GM21619 (cell line): ENCODE results near the gene SPOCK3.
A peak's percentile ranks its signal among the peaks of the same experiment; 100 is the strongest.

Source experiments
- ATAC-seq: cut with Tn5 transposase; IDR thresholded peaks from one replicate; pipeline ENCODE4 v1.9.1; 2021; ENCODE audit not compliant: unreplicated experiment

Gene SPOCK3

DNA sequence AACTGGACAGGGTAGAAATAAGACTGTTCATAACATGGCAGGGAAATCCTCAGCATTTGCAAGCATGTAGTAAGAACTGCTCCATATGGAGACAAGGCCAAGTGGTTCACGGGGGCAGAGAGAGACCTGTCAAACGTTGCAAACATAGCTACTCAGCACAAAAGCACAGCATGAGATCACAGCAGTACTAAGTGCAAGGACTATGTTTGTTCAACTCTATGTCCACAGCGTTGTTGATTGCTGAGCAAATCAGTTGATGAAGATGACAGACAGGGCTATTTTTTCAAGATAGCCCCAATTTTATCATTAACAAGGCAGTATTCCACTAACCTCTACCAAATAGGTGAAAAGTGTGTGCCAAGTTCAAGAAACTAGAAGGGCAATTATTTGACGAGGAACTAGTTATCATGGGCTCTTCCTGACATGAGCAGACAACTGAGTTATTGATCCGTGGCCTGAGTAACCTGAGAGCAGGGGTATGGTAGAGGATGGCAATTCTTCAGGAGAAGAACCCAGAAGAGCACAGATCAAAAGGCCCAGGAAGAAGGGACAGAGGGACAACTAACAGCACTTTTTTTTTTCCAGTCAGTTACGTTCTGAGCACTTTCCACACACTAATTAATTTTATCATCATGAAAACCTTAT is 57.4 kb downstream of the SPOCK3 start:
- ATAC-seq: no peak

- no peak for ATAC-seq
These were observed 62.4 kb downstream of the SPOCK3 start for GRCh38 chr4:167171928-167172327.

DNA sequence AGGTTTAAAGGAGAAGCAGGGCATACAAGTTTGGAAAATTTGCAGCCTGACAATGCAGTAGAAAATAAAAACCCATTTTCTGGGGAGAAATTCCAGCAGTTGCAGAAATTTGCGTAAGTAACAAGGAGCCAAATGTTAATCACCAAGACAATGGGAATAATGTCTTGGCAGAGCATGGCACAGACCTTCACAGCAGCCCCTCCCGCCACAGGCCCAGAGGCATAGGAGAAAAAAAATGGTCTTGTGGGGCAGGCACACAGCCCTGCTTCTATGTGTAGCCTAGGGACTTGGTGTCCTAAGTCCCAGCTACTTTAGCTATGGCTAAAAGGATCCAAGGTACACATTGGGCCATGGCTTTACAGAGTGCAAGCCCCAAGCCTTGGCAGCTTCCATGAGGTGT is 65.7 kb downstream of the SPOCK3 start:
- no peak for ATAC-seq

- ATAC-seq: no peak
These were observed 83.7 kb downstream of the SPOCK3 start for GRCh38 chr4:167150587-167150986.

GRCh38 chr4:167144605-167145004 is 89.7 kb downstream of the SPOCK3 start:
- ATAC-seq: no peak

DNA sequence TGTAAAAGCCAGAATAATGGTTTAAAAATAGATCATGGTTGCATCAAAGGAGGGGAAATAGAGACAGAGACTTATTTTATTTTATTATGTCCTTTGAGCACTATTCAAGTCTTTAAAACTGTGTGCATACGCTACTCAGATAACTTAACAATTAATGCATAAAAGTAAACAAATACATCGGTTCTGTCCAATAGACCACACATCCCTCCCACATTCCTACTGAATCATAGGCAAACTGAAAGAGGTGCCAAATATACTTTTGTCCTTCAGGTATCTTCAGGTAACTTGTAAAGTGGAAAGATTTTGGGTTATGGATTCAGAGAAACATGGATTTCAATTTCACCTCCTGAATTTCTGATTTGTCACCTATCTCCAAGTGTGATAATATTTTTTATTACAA is 91.3 kb downstream of the SPOCK3 start:
- ATAC-seq: no peak

- ATAC-seq: no peak
These were observed 98.0 kb downstream of the SPOCK3 start for GRCh38 chr4:167136270-167136669.

GRCh38 chr4:167129146-167129545 is 105.1 kb downstream of the SPOCK3 start:
- no peak for ATAC-seq

DNA sequence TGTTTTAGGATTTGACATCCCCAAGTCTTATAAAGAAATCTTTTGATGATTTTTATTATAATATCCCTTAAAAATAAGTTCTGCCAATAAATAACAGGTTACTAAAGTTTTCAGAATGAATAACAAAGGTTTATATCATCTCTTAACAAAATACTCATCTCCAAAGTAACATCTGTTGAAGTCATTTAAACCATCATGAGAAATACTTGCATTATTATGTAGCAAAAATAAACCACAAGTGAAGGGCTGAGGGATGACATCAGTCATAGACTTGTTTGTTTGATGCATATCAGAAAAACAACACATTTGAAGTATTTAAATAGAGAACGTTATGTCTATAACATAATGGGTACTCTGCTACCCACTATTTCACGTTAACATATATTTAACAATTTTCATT is 114.9 kb downstream of the SPOCK3 start:
- no peak for ATAC-seq

GRCh38 chr4:167117273-167117672 is 117.0 kb downstream of the SPOCK3 start:
- no peak for ATAC-seq

GRCh38 chr4:167114416-167114971 is 119.8 kb downstream of the SPOCK3 start:
- no peak for ATAC-seq

- no peak for ATAC-seq
These were observed 122.7 kb downstream of the SPOCK3 start for GRCh38 chr4:167111622-167112021.

- no peak for ATAC-seq
These were observed 123.2 kb downstream of the SPOCK3 start for GRCh38 chr4:167111092-167111491.

DNA sequence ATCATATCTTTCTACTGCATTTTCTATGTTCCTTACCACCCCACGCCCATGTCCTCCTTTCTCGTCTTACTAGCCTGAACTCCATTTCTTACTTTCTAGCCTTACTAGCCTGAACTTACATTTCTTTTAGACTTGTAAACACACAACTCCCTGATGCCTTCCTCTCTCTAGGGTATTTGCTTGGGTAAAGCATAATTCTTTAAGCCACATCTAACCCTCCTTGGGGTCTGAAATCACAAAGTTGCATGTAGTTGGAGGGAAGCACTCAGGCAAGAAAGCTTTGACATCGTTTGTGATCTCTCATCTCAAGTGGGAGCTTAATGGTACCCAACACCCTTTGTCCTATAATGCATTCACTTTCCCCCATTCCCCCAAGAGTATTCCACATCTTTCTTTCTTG is 124.4 kb downstream of the SPOCK3 start:
- no peak for ATAC-seq

GRCh38 chr4:167105857-167106256 is 128.4 kb downstream of the SPOCK3 start:
- no peak for ATAC-seq

- ATAC-seq: no peak
These were observed 131.8 kb downstream of the SPOCK3 start for GRCh38 chr4:167102475-167102874.

GRCh38 chr4:167101035-167101434 is 133.3 kb downstream of the SPOCK3 start:
- no peak for ATAC-seq

DNA sequence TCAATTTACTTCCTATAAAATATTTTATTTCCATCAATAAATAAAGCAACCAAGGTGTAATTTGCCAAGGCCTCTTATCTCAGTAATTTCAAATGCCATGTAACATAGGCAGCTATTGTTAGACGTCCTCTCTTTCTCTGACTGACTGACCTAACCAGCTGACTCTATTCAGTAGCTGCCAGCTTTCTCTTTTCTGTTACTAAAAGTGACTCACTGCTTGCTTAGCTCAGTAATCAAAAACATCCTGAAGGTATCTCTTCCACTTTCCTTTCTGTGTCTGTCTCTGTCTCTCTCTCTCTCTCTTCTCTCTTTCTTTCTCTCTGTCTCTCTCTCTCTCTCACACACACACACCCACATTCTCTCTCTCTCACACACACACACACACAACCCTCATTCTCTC is 134.2 kb downstream of the SPOCK3 start:
- peak; percentile 63 for ATAC-seq

DNA sequence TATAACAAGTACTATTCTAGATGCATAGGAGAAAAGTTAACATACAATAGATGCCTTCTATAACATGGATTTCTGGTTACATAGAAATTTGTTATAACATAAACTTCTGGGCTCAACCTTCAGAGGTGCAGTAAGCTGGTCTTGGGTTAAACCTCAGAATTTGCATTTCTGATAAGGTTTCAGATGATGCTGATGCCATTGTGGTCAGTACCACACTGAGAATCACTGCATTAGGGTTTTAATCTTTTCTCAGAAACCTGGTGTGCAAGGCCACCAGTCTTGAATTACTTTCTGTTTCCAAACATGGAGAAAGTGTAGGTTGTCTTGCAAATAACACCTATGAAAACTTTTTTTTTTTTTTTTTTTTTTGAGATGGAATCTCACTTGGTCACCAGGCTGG is 146.2 kb downstream of the SPOCK3 start:
- ATAC-seq: no peak

DNA sequence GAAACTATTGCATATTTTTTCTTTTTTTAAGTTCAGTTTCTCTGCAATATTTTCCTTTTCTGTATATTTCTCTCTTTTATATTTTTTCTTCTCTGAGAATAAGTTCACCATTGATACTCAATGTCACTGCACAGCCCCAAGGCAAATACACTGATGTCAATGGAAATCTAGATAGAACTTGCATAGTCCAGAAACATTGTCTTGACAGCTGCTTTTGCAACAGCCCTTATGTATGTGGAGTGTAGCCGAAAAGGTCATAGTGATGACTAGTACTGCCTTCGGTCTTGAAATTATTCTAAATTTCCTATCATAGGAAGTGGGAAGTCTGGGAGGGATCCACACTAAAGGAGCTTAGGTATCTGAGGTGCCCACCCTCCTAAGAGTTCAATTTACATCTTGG is 150.0 kb downstream of the SPOCK3 start:
- no peak for ATAC-seq

- no peak for ATAC-seq
These were observed 154.5 kb downstream of the SPOCK3 start for GRCh38 chr4:167079762-167080161.

DNA sequence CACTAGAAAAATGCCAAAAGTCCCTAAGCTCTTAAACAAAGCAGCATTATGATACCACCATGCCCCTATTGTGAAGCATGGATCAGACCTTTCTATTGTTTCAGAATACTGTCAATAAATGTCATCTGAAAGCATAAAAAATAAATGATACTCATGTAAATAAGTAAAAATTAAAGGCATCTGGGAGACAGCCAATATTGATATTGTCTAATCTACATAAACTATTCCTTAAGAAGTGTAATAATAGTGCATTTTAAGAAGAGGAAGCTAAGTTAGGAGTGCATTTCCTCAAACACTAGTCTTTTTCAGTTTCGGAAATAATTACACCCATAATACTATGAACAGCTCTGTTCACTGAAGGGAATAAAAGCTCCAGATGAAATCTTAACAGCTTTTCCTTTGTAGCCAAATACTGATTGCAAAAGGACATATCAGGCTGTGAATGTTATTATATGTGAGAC is 181.6 kb downstream of the SPOCK3 start:
- ATAC-seq: no peak

- no peak for ATAC-seq
These were observed 185.0 kb downstream of the SPOCK3 start for GRCh38 chr4:167049257-167049656.
